Measurements from ENCODE around the gene CPTP. TPM values are rescaled to one million over a fixed set of nuclear protein-coding genes. Genes with fewer than 3 reads are reported as not detected.

CPTP gene
- total RNA-seq, 1 experiment from 2014 or later = 16.8 TPM

- ChIA-PET CTCF (no interaction called here), POLR2A (no interaction called here)
- H3K36me3 Mint-ChIP-seq (ENCODE audit: insufficient read depth, unreplicated experiment) = peaks cover 48% of the 10 kb centered on the region
- no peaks in the 10 kb centered on the region for H3K27me3 ChIP-seq (replicated peaks; ENCODE audit: control insufficient read depth, insufficient read depth, low read length)
- peaks cover 7% of the 10 kb centered on the region for H3K4me1 Mint-ChIP-seq (ENCODE audit: low read depth, unreplicated experiment)
- DNase-seq = no peak
- intact Hi-C loops (cut with micrococcal nuclease; ENCODE audit: unreplicated experiment) = no loop called here
- no peak overlapping the region for H3K4me3 ChIP-seq (ENCODE audit: low read depth, low read length)
- TF ChIP-seq CTCF (IDR thresholded peaks at IDR 0.05; ENCODE audit: insufficient read depth in 1 of 2, low read depth in 1 of 2, low read length in 1 of 2, severe bottlenecking in 1 of 2, unreplicated experiment in 1 of 2) = no peak
- no peaks in the 10 kb centered on the region for H3K9me3 Mint-ChIP-seq (ENCODE audit: unreplicated experiment)
- H3K27ac Mint-ChIP-seq (ENCODE audit: unreplicated experiment) = peak overlapping the region; percentile 45
- H3K27me3 Mint-ChIP-seq (ENCODE audit: insufficient read depth, unreplicated experiment) = no peaks in the 10 kb centered on the region
- H3K4me1 ChIP-seq = 0 out of 2 replicates have a peak, but pooled peaks cover 5% of the 10 kb centered on the region
- no TSS peak for BruUV-seq (replicated peaks)
- H3K9me3 ChIP-seq = no peaks in the 10 kb centered on the region
- no peaks in the 10 kb centered on the region for H3K36me3 ChIP-seq (ENCODE audit: control insufficient read depth, insufficient read depth, low read length)
- peak overlapping the region; percentile 81 for H3K4me3 Mint-ChIP-seq (ENCODE audit: unreplicated experiment)
Observed at GRCh38 chr1:1322952-1323351, 1.6 kb upstream of the CPTP start.

GRCh38 chr1:1324084-1324523, 498 bp upstream of the CPTP start:
- H3K36me3 Mint-ChIP-seq (ENCODE audit: insufficient read depth, unreplicated experiment) = peaks cover 43% of the 10 kb centered on the region
- CTCF ChIA-PET = no interaction called here
- Histone ChIP-seq H3K27me3 (replicated peaks; ENCODE audit: control insufficient read depth, insufficient read depth, low read length) (no peaks in the 10 kb centered on the region), H3K36me3 (ENCODE audit: control insufficient read depth, insufficient read depth, low read length) (no peaks in the 10 kb centered on the region), H3K4me3 (ENCODE audit: low read depth, low read length) (peak overlapping the region; percentile 61), H3K4me1 (0 out of 2 replicates have a peak, but pooled peaks cover 5% of the 10 kb centered on the region), H3K9me3 (no peaks in the 10 kb centered on the region)
- intact Hi-C loops (cut with micrococcal nuclease; ENCODE audit: unreplicated experiment) = no loop called here
- no peak for DNase-seq
- H3K27me3 Mint-ChIP-seq (ENCODE audit: insufficient read depth, unreplicated experiment) = no peaks in the 10 kb centered on the region
- H3K4me1 Mint-ChIP-seq (ENCODE audit: low read depth, unreplicated experiment) = peaks cover 7% of the 10 kb centered on the region
- no peak for TF ChIP-seq CTCF (IDR thresholded peaks at IDR 0.05; ENCODE audit: insufficient read depth in 1 of 2, low read depth in 1 of 2, low read length in 1 of 2, severe bottlenecking in 1 of 2, unreplicated experiment in 1 of 2)
- no peaks in the 10 kb centered on the region for H3K9me3 Mint-ChIP-seq (ENCODE audit: unreplicated experiment)
- peak overlapping the region; percentile 81 for H3K4me3 Mint-ChIP-seq (ENCODE audit: unreplicated experiment)
- no TSS peak for BruUV-seq (replicated peaks)
- peak overlapping the region; percentile 88 for H3K27ac Mint-ChIP-seq (ENCODE audit: unreplicated experiment)
- POLR2A ChIA-PET = no interaction called here

GRCh38 chr1:1325288-1326074, 879 bp downstream of the CPTP start:
- Mint-ChIP-seq H3K27me3 (ENCODE audit: insufficient read depth, unreplicated experiment) (no peaks in the 10 kb centered on the region), H3K4me3 (ENCODE audit: unreplicated experiment) (peak overlapping the region; percentile 81), H3K4me1 (ENCODE audit: low read depth, unreplicated experiment) (peaks cover 7% of the 10 kb centered on the region), H3K9me3 (ENCODE audit: unreplicated experiment) (no peaks in the 10 kb centered on the region), H3K27ac (ENCODE audit: unreplicated experiment) (no peak overlapping the region), H3K36me3 (ENCODE audit: insufficient read depth, unreplicated experiment) (peaks cover 32% of the 10 kb centered on the region)
- 0 out of 2 replicates have a peak, but pooled peaks cover 5% of the 10 kb centered on the region for H3K4me1 ChIP-seq
- no peak for DNase-seq
- BruUV-seq (replicated peaks) = no TSS peak
- no peak for TF ChIP-seq CTCF (IDR thresholded peaks at IDR 0.05; ENCODE audit: insufficient read depth in 1 of 2, low read depth in 1 of 2, low read length in 1 of 2, severe bottlenecking in 1 of 2, unreplicated experiment in 1 of 2)
- intact Hi-C loops (cut with micrococcal nuclease; ENCODE audit: unreplicated experiment) = no loop called here
- ChIA-PET CTCF (no interaction called here), POLR2A (interaction anchor here (0.6 to 0.9 kb wide), 2 partner anchors 48 to 91 kb away, joined by 3 read pairs; no protein-coding TSS in a partner anchor)
- no peaks in the 10 kb centered on the region for H3K36me3 ChIP-seq (ENCODE audit: control insufficient read depth, insufficient read depth, low read length)
- H3K9me3 ChIP-seq = no peaks in the 10 kb centered on the region
- peak overlapping the region; percentile 61 for H3K4me3 ChIP-seq (ENCODE audit: low read depth, low read length)
- no peaks in the 10 kb centered on the region for H3K27me3 ChIP-seq (replicated peaks; ENCODE audit: control insufficient read depth, insufficient read depth, low read length)
